ENCODE data around the gene ADGRG1.

DNA sequence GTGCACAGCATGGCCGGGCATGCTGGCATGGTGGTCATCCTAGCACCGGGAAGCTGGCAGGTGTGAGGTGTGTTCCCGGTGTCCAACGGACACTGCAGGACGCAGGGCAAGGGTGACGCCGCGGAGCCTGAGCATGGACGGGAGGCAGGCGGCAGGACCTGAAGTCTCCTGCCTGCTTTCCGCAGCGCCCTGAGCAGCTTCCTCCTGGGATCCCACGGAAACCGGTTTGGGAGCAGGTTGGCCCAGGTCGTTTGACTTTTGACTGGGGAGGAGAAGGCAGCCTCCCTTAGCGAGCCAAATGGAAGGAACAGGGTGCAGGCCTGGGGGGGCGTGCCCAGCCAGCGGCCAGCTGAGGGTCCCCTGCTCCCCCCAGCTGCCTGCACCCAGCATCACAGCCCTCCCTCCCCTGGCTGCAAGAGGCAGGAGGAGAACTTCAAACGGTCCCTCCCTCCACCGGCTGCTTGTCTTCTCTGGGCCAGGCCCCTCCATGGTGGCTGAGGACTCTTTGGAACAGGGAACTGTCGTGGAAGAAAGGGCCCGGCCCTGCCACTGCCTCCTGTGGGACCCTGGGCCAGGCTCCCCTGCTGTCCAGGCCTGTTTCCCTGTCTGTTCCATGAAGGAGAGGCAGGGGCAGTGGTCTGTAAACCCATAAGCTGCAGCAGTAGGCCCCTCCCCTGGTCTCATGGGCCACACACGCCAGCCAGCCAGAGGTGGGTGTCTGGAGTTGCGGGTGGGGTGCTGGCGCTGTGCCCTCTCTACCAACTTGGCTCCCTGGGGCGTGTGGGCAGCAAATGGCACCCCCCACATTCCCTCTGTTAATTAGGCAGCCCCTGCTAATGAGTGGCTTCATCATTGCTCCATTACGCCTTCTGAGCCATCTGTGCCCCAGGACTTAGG is 7.8 kb upstream of the ADGRG1 start:
- TF ChIP-seq, protein P1, sequence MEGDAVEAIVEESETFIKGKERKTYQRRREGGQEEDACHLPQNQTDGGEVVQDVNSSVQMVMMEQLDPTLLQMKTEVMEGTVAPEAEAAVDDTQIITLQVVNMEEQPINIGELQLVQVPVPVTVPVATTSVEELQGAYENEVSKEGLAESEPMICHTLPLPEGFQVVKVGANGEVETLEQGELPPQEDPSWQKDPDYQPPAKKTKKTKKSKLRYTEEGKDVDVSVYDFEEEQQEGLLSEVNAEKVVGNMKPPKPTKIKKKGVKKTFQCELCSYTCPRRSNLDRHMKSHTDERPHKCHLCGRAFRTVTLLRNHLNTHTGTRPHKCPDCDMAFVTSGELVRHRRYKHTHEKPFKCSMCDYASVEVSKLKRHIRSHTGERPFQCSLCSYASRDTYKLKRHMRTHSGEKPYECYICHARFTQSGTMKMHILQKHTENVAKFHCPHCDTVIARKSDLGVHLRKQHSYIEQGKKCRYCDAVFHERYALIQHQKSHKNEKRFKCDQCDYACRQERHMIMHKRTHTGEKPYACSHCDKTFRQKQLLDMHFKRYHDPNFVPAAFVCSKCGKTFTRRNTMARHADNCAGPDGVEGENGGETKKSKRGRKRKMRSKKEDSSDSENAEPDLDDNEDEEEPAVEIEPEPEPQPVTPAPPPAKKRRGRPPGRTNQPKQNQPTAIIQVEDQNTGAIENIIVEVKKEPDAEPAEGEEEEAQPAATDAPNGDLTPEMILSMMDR (IDR thresholded peaks at IDR 0.05; ENCODE audit: borderline replicate concordance, extremely low read depth, low read length, poor library complexity, severe bottlenecking), result no peak
- TF ChIP-seq EZH2 (IDR thresholded peaks at IDR 0.05; ENCODE audit: borderline replicate concordance, low read depth, low read length, severe bottlenecking), result no peak

Data from DND-41 (cell line).